Stimulated activated naive CD4-positive, alpha-beta T cell (primary cell): ENCODE results near the gene SP9.

ENCODE experiments used
- DNase-seq, 6 experiments: peaks; one replicate each; lab custom pipeline; 2025; lab: John Stamatoyannopoulos, UW

SP9 gene

DNA sequence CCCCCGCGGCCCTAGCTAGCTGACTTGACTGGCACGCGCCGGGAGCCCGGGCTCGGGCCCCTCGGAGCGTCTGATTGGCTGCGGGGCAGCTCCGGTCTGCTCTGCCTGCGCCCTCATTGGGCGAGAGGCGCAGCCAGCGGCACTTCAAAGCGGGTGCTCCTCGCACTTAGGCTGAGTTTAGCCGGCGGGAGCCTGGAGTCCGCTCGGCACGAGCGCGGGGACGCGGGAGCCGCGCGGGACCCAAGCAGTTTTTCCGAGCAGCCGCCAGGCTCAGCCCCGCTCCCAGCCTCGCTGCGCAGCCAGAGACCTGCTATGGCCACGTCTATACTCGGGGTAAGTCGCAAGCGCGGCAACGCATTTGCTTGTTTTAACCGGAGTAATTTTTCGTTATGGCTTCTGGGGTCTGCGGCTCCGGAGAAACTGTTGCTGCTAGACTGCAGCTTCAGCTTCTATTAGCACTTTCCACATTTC is at the start of gene SP9:
Gene SP9, plus strand, starts transcription at position 174 of the 471 bp plus-strand sequence. Its CDS starts 139 bp downstream, at position 313.
- DNase-seq, result peak in 3 of 6 experiments; percentile 13 to 57 (median 34)

DNA sequence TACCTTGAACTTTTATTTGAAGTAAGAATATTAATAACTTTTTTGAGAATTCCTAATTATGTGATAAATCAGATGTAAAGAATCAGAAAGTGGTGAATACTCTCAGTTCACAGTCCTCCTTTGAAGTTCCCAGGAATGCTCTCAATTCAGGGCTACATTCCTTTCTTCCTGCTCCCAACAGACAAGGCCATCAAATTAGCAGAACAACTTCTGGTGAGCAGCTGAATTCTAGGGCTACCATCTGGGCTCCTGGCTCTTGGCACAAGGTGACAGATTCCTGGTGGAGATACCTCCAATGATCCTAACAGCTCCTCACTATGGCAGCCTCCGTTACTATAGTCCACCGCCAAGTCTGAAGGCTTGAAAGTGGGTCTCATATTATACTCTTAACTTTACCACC is 48.6 kb upstream of the SP9 start:
- DNase-seq, result no peak

DNA sequence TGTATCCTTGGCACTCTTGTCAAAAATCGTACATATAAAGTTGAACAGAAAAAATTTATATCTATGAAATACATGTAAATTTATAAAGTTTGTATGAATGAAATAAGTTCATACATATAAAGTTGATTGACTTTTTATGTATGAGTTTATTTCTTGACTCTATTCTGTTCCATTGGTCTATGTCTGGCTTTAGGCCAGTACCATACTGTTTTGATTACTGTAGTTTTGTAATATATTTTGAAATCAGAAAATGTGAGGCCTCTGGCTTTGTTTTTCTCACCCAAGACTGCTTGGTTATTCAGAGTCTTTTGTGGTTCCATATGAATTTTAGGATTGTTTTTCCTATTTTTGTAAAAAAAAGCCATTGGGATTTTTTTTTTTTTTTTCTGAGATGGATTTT is 41.8 kb upstream of the SP9 start:
- no peak for DNase-seq

DNA sequence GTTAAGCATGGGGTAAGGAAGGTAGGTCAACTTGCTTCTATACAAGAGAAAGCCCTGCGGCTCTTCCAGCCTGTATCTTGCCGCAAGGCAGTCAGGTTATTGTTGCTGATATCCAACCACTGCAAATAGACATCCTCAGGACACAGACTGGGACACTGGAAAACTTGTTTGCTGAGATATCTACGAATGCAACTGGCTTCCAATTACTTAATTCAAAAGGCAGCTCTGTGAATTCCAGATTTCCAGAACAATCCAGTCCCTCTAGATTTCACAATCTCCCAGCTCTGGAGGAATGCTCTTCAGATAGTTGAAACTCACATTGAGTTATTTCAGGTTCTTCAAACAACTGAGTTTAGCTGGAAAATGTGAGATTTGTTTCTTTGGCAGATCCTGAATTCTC is 34.6 kb upstream of the SP9 start:
- DNase-seq, result no peak

DNA sequence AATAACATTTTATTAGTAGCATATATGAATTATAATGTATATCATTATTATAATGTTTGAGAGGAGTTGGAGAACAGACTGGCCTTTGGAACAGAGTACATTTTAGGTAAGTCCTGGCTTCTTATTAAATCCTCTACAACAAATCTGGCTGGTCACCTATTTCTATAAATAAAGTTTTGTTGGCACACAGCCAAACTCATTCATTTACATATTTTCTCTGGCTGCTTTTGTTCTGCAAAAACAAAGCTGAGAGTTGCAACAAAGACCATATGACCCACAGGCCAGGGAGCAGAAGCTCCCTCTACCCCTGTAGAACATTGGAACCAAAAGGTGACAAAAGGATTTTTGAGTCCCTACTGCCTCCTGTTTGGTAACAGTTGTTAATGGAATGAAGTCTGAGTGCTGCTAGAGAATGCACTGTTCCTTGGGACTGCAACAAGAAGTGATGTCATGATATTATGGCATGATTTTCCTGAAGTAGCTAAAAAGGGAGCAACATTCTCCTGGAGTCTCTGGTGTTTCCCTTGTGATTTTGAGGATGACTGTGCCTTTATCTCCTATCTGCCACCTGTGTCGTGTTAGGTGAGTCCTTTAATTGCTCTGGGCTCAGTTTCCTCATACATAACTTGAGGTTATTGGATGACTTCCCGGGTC is 22.0 kb upstream of the SP9 start:
- no peak for DNase-seq

DNA sequence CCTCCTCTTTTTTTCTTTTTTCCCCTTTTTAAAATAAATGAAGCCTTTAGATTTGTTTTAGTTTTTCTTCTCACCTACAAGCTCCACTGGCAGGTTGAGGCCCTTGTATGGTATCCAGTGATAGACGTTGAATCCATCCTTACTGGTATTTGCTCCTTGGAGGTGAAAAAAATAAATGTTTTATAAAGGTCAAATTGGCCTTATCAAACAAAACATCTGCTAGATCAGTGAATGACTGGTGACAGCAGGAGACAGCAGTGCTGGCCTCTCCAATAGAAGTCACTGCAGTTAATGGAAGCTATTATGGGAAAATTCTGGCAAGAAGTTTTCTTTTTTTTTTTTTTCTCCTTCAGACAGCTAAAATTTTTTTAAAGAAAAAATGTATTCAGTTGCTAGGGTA is 12.6 kb upstream of the SP9 start:
- no peak for DNase-seq

DNA sequence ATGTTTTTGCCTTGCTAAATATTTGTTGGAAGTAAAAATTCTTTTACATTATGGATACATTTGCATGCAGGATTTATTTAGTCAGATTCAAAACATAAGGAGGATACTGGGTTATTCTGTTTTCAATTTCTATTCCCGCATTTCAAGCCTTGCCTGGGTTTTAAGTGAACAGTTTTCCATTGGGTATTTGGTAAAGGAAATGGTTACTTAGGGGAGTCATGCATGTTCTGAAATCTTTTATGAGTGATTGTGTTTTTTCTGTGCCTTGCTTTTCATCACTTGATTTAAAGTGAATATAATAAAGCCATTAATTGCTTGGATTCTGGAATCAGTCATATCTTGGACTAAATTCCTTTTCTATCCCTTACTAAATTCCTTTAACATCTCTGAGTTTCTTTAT is 12.0 kb upstream of the SP9 start:
- DNase-seq, result no peak

DNA sequence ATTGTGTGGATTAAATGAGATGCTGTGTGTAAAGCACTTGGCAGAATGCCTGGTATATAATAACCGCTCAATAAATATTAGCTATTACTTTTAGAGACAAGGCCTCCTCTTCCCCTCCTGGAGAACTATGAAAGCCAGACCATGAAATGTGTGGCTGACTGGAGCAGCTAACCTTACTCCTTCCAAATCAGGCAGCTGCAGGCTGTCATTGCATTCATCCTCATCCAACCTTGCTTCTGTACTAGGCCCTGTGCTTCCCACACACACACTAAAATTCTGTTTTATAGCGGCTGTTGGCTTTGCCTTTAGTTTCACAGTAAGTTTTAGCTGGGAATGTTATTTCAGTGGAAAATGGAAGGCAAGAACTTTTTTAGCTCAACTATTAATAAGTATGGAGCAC is 10.2 kb upstream of the SP9 start:
- DNase-seq, result no peak

DNA sequence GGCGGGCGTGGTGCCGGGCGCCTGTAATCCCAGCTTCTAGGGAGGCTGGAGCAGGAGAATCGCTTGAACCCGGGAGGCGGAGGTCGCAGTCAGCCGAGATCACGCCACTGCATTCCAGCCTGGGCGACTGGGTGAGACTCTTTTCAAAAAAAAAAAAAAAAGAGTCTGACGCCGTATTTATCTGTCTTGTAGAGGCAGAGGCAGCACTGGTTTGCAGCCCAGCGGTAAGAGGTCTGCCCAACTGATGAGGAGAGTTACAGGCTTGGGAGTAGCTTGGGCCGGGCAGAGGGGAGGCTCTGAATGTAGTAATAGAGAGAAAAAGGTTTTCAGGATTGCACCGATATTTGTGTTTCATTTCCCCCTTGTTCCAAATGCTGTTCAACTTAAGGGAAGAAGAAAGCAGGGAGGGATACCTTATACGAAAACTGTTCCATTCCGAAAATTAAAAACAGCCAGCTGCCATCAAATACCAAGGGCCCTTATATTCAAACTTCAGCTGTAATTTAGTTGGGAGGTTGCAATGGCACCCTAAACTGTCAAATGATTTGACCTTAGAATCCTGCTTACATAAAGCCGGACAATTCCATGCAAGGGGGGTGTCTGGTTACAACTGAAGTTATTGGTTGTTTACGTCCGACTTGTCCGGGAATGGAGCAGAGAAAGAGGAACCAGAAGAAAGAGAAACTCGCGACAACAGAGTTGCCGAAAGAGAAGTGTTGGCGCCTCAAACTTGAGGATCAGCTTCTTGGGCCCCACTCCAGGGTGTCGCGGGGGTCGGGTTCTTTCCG is 9.2 kb upstream of the SP9 start:
- no peak for DNase-seq

DNA sequence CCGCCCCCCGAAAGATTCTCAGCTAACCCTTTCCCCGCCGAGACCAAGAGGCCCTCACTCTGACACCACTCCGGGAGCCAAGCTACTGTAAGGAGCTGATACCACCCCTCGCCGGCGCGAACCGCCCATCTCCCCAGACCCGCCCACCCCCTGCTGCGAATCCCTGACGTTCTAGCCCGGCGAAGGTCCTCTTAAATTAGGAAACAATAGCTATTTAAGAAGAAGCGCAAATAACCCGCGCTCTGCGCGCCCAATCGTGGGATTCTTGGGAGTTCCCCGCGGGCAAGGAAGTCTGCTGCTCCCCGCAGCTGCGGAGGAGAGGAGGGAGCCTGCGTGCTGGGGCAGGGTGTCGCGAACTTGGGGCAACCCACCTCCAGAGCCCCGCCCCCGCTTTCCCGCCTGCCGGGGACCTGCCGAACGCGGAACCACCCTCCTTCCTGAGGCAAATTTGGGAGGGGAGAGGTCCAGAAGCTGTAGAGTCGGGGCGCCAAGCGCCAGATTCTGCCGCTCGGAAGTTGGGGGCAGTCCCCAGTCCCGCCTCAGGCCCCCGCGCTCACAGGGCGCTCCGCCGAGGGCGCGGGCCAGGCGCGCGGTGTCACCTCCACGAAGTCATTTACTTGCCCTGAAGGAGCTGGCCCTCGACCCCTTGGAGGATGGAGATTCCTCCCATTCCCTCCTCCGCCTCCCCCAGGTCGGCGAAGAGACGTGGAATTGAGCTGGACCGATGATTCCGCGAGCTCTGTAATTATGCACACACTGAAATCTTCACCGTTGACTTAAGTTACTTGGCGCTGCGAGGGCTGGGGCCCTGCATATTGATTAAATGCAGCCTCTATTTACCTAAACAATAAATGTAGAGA is 8.4 kb upstream of the SP9 start:
- peak in 4 of 6 experiments; percentile 24 to 40 (median 34) for DNase-seq

DNA sequence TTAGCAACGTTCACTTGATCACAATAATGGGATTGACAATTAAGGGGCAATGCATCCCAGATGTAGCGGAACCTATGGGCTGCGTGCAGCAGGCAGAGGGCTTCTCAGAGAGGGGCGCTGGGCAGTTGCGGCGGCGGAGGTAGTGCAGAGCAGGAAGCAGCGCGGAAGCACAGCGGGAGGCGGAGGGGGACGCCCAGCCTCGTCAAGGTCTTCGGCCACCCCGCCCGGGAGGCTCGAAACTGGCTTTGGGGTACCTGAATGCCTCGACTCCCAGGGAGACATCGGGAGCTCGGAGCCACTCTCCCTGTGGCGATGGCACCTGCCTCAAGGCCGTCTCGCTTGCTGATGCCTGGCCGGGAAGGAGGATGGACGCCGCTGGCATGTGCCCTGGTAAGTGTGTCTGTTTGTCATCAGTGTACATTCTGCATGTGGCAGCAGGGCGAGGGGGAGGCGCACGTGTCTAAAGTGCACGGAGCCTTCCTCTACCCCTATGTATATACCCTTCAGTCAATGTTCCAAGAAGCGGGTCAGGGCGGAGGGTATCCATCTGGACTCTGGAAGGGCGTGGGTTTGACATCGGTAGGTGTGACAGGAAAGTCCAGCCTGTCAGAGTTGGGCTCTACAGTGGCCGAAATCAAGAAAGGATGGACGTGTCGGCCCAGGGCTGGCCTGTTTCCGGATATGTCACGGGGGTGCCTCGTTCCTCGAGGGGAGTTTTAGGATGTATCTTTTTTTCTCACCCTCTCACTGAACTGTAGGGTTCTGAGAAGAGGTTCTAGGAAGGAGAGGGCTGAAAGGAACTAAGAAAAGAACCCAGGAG is 7.5 kb upstream of the SP9 start:
- peak in 3 of 6 experiments; percentile 34 to 41 (median 34) for DNase-seq

DNA sequence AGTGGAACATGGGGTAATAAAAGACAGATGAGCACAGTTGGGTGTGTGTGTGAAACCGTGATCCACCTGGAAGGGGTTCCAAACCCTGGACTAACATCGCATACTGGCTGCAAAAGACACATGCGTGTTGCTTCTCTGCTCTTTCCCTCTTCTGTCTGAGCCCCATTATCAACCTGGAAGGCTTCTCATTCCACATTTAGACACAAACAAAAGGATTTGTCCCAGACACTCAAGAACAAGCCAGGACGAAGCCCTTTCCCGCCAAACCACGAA is 7.0 kb upstream of the SP9 start:
- DNase-seq, result peak in 1 of 6 experiments; percentile 41

DNA sequence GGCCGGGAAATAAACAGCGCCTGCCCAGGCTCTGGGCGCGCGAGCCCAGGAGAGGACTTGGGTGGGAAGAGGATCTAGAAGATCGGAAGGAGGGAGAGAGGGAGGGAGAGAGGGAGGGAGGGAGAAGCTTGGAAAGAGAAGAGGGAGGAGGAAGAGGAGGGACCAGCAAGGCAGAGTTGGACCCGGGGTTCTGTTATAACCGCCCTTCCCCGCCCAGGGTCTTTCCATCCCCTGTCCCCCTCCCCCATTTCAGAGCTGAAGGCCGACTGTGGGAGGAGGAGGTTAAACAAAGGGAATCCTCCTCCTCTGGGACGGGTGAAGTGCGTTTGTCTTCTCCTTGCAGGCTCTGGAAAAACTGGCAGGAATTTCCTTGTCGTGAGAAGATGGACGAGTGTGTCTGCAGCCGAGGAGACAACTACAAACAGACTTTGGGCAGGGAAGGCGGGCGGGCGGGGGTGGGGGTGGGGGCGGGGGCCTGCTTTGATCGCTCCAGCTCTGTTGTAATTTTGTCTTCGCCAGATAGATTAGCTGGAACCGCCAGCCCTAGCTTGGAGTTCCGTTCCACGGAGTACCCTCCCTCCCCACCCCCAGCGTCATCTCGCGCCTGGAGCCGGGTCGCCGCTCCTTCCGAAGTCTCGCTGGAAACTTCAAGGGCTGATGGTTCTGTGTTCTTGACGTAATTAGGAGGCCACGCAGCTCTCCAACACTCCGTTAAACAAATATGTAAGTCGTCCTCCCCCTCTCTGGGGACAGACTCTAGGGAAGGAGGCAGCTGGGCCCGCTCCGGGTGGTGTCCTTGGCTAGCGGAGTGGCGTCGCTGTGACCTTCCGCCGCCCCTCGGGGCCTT is 6.4 kb upstream of the SP9 start:
- DNase-seq, result no peak

DNA sequence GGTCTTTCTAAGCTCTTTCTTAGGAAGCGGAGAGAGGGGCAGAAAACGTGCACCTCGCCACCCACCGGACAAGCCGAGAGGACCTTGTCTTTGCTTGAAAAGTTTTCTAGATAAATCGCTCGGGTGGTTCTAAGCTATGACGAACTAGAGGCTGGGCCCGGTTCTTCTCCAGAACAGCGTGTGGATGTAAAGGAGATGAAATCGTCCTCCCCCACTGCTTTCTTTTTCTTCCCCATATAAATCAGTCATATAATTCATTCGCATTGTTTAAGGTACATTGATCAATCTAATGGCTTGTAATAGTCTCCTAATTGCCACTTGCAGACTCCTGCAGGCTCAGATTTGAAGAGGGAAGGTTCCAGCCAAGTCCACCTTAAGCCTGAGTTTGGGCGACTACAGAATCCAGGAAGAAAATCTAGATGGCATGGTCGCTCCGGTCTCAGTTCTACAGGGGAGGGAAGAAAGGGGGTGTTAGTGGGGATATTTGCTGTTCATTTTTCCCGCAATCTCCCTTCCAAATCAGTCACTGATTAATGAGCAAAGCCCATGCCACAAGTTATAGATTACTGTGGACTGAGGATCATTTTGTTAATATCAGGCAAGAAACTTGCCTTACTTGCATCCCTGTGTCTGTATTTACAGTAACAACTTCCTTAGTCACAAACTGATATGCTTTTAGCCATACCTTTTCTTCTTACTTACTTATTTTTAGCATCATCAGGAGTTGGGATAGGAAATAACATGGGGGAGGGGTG is 5.6 kb upstream of the SP9 start:
- DNase-seq, result peak in 1 of 6 experiments; percentile 17

DNA sequence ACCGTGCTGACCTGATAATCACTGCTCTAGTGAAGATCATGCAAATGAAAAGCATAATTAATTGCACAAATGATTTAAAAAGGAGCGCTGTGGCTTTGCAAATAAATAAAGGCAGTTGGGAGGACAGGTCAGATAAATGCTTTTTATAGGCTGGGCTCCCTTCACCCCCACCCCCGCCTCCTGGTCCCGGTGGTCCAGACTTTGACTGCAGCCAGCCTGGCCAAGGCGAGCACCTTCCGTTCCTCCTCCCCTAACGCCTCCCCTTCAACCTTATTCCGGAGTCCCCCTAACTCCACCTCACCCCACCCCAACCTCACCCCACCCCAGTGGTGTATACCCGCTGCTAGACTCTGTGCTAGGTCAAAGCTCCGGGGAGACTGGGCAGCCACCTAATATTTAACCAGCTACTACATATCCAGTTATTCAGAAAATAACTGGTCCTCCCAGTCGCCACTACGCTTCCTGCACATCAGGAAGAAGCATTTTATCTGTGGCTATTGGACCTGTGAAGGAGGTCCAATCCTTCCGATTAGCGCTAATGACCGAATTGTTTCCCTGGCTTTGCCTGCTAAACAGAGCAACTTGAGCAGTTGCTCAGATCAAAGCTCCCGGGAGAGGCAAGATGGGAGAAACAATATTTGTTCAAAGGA is 3.7 kb upstream of the SP9 start:
- no peak for DNase-seq

DNA sequence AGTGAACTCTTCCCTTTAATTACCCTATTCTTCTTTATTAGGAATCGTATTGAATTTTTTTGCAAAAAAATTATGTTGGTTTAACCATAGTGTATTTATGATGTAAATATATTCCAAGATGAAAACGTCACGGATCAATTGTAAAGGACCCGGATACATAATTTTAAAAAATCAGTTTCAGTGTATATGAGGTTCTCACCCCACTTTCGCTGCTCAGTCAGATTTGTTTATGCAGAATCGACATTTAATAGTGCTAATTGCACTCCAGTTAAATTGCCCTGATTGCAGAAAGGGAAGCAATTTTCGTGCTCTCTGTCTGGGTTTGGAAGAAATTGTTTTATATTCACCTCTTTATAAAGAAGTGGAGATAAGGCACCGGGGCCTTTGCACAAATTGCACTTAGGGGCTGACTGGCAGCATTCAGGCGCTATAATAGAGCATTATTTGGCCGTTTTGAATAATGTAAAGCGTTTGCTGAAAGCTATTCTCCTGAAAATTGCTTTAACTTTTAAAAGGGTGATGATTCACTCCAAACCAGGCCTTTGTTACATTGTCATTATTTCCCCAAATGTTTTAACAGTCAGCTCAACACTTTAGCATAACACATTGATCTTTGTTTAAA is 3.0 kb upstream of the SP9 start:
- peak in 1 of 6 experiments; percentile 17 for DNase-seq

DNA sequence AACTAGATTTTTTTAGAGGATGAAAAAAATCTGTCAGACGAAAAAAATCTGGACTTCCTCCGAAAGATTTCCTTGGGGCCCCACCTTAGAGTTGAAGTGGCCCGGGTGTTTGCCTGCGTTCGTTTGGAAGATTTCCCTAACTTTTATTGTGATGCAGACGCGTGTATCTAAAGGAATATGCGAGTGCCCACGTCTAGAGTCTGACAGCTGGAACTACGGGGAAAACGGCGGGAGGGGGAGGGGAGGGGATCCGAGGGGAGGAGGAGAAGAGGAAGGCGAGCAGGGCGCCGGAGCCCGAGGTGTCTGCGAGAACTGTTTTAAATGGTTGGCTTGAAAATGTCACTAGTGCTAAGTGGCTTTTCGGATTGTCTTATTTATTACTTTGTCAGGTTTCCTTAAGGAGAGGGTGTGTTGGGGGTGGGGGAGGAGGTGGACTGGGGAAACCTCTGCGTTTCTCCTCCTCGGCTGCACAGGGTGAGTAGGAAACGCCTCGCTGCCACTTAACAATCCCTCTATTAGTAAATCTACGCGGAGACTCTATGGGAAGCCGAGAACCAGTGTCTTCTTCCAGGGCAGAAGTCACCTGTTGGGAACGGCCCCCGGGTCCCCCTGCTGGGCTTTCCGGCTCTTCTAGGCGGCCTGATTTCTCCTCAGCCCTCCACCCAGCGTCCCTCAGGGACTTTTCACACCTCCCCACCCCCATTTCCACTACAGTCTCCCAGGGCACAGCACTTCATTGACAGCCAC is 2.4 kb upstream of the SP9 start:
- peak in 3 of 6 experiments; percentile 10 to 17 (median 17) for DNase-seq

DNA sequence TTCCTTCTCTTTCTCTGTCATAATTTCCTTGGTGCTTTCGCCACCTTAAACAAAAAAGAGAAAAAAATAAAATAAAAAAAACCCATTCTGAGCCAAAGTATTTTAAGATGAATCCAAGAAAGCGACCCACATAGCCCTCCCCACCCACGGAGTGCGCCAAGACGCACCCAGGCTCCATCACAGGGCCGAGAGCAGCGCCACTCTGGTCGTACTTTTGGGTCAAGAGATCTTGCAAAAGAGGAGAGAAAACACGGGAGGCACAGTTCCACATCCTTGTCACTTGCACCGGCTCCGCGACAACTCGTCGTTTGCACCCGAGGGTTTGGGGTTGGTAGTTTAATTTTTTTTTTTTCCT is 1.8 kb upstream of the SP9 start:
- peak in 1 of 6 experiments; percentile 25 for DNase-seq
